Ishikawa (cell line): ENCODE data around the gene NRDC.

ENCODE experiments used
- CEBPB ChIP-seq: IDR thresholded peaks from 2 replicates; pipeline ENCODE4 v1.6.1; 2012
- RAD21 ChIP-seq: IDR thresholded peaks from 2 replicates; pipeline ENCODE4 v1.6.1; 2012; ENCODE audit warnings: low read depth
- TAF1 ChIP-seq: IDR thresholded peaks from 2 replicates; pipeline ENCODE4 v1.6.1; 2012; ENCODE audit warnings: low read depth, mild to moderate bottlenecking
- TCF12 ChIP-seq: IDR thresholded peaks from 2 replicates; pipeline ENCODE4 v1.6.1; 2012; ENCODE audit warnings: low read depth
- YY1 ChIP-seq: IDR thresholded peaks from 2 replicates; pipeline ENCODE4 v1.6.1; 2012; ENCODE audit warnings: low read depth
- TF ChIP-seq, protein P1 (sequence below): IDR thresholded peaks from 2 replicates; pipeline ENCODE4 v1.6.1; 2012; ENCODE audit warnings: low read depth, mild to moderate bottlenecking

DNA sequence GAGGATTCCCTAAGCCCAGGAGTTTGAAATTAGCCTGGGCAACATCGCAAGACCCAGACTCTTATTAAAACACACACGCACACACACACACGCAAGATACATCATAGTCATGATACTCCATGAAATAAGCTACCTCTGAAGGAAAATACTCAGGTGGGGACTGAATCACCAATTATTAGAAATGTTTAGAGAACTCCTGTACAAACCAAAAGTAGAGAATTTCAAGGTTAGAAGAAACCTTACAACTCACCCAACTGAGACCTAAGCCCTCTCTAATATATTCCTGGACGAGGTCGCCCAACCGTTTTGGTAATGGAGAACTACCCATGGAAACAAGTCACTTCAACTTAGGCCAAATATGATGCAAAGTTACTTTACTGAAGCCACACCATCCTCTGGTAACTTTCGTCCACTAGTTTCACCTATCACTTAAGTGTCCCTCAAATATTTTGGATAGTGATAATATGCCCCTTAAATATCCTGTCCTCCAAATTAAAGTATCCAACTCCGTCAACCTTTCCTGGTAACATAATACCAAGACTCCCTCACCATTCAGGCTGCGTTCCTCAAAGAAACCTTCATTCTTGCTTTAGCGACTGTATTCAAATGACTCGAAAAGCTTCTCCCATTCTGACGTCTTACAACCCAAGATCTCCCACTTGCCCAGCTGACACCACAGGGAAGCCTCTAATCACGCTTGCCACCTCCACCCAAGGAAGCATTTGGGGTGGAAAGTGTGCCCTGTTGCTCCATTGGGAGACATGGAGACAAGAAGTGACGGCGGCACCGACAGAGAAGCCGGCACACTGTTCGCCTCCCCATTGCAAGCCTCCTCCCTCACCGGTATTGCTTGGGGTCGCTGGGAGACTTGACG, 856 bp downstream of the NRDC start:
- TF ChIP-seq YY1 (no peak), TAF1 (no peak), CEBPB (no peak), TCF12 (no peak), RAD21 (no peak)
- TF ChIP-seq, protein P1, sequence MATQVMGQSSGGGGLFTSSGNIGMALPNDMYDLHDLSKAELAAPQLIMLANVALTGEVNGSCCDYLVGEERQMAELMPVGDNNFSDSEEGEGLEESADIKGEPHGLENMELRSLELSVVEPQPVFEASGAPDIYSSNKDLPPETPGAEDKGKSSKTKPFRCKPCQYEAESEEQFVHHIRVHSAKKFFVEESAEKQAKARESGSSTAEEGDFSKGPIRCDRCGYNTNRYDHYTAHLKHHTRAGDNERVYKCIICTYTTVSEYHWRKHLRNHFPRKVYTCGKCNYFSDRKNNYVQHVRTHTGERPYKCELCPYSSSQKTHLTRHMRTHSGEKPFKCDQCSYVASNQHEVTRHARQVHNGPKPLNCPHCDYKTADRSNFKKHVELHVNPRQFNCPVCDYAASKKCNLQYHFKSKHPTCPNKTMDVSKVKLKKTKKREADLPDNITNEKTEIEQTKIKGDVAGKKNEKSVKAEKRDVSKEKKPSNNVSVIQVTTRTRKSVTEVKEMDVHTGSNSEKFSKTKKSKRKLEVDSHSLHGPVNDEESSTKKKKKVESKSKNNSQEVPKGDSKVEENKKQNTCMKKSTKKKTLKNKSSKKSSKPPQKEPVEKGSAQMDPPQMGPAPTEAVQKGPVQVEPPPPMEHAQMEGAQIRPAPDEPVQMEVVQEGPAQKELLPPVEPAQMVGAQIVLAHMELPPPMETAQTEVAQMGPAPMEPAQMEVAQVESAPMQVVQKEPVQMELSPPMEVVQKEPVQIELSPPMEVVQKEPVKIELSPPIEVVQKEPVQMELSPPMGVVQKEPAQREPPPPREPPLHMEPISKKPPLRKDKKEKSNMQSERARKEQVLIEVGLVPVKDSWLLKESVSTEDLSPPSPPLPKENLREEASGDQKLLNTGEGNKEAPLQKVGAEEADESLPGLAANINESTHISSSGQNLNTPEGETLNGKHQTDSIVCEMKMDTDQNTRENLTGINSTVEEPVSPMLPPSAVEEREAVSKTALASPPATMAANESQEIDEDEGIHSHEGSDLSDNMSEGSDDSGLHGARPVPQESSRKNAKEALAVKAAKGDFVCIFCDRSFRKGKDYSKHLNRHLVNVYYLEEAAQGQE = no peak
